Renal cortical epithelial cell (primary cell): Measurements from ENCODE around the gene WDR46. TPM values are rescaled to one million over a fixed set of nuclear protein-coding genes. Genes with fewer than 3 reads are reported as not detected.

Experiments
- DNase-seq: peaks from one replicate; pipeline ENCODE4 v3.0.0-alpha.2; 2011; ENCODE audit warnings: low read depth
- total RNA-seq: library from RNA; depleted of rRNA; stranded (reverse); fragments of >200 nt; gene quantifications from 2 replicates; pipeline ENCODE4 v1.2.3, GENCODE V29; 2014

Gene WDR46
- total RNA-seq, 1 donor from 2014 or later, result 54.6 TPM

GRCh38 chr6:33313709-33314514, 24.9 kb upstream of the WDR46 start, which contains the start of gene TAPBP:
Gene TAPBP (minus strand): TSS chr6:33314078. CDS start chr6:33314041, 37 bp downstream.
- DNase-seq, result peak; percentile 59

GRCh38 chr6:33313105-33313708, 24.2 kb upstream of the WDR46 start:
- no peak for DNase-seq

DNA sequence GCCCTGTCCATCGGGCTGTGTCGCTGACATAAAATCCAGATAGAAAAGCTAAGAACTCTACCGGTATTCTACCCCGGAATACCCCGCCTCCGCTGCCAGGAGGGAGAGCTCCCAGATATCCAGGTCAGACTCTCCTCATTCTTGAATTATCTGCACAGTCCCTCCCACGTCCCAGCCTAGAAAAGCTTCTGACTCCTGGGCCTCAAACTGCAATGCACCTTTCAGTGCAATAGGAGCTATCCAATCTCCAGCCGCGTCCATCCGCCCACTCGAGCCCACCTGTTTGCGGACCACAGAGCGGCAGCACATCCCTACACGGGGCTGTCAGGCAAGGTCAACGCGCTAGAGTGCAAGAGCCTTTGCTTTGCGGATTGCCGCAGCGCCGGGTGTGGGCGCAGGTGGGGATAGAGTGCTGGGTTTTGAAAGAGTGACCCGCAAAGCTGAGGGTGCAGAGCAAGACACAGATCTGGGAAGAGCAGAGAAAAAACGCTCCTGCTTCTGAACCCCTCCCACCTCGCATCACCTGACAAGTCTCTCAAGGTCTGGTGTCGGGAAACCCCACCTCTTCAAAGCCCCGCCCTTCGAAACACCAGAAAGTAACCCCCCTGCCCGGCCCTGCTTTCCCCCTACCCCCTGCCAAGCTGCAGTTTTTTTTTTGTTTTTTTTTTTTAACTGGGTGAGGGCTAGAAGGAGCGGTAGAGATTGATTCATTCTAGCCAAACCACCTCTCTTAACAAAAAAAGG, 23.5 kb upstream of the WDR46 start:
- peak; percentile 87 for DNase-seq

DNA sequence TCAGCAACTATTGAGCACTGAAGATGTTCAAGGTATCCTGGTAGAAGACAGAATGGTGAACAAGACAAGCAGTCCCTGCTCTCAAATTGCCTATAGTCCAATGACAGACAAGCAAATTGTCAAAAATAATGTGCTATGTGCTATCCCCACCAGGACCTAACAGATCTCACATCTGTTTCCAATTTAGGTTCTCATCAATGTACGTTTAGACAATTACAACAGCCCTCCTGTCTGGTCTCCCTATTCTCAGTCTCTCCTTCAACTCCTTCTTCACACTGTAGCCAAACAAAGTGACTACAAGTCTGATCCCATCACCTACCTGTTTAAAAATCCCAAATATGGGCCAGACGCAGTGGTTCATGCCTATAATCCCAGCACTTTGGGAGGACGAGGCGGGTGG, 17.3 kb upstream of the WDR46 start:
- DNase-seq, result no peak

DNA sequence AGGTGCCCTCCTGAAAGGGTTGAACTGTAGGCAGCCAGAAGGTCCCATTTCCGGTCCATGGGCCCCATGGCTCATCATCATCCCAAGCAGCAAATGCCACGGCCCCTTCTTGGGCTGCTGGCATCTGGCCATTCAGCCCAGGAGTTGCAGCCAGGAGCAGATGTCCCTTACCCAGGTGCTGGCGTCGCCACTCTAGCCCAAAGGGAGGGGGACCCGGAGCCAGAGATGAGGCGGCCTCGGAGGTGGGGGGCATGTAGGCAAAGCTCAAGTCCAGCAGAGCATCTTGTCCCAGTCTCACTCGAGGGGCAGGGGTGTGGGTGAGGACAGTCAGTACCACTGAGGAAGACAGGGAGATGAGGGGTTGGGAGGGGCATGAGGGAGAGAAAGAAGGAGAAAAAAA, 16.0 kb upstream of the WDR46 start:
- DNase-seq, result no peak

DNA sequence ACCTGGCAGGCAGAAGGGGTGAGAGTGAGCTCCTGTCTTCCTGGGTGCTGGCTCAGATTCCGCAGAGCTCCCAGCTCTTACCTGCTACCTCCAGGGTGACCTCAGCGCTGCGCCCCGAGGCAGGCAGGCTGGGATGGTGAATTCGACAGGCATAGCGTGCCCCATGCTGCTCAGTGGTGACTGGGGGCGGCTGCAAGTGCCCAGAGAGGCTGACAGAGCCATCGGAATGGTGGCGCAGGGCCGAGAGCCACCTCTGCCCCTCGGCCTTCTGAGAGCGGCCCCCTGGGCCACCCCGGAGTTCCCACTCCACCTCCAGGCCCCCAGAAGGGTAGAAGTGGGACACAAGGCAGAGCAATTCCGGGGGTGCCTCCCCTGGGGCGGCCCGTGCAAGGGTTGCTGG, 15.2 kb upstream of the WDR46 start:
- no peak for DNase-seq

- DNase-seq, result no peak
Measured at GRCh38 chr6:33301877-33302276, 12.8 kb upstream of the WDR46 start.

GRCh38 chr6:33299237-33299944, 10.4 kb upstream of the WDR46 start:
- peak; percentile 73 for DNase-seq

DNA sequence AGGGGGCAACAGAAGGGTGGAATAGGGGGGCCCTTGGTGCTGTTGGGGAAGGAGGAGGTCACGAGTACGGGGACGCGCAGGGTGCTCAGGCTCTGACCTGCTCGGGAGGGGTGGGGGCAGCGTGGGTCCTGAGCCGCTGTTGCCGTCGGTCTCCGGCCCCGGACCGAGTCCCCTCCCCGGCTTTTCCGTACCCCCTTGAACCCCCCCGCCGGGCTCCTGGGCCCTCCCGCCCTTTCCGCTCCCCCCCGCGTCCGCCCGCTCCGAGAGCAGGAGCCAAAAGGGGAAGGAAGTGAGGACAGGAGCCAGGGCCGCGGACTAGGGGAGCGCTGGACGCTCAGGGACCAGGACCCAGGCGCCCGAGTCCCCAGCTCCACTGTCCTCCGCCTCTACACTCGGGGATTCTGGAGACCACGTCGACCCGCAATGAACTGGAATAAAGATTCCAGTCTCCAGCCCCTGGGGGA, 9.8 kb upstream of the WDR46 start, which contains the start of gene RGL2:
Gene RGL2 (minus strand): TSS at position 170 of the 464 bp plus-strand sequence. CDS start 332 bp downstream, outside the sequence.
- DNase-seq, result no peak

- DNase-seq, result peak; percentile 80
Measured at GRCh38 chr6:33297956-33298772, 9.1 kb upstream of the WDR46 start.

- no peak for DNase-seq
Measured at GRCh38 chr6:33297406-33297955, 8.4 kb upstream of the WDR46 start.

DNA sequence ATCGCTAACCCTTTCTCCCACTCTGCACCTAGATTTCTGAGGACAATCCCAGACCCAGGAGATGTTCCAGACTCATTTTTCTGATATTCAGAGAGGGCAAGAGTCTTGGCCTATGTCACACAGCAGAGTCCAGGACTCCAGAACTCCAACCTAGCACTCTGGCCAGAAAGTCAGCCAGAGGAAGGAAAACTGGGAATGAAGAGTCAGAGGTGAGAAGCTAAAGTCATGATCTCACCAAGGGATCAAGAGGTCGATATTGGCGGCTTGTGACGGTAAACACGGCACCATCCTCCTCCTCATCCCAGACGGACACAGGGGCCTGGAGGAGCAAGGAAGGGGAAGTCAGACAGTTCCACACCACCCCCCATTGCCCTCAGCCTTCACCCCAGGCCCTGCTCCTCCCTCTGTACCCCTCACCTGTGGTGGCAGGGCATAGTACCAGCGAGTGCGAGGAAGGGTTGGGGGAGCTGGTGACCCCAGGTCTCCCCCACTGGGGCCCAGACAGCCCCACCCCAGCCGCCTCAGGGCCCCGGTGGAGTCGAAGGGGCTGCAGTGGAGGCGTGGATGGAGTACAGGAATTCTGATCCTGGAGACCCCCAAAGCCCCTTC, 7.9 kb upstream of the WDR46 start:
- no peak for DNase-seq

GRCh38 chr6:33295621-33296369, 6.8 kb upstream of the WDR46 start:
- DNase-seq, result no peak

- DNase-seq, result no peak
Measured at GRCh38 chr6:33294086-33294823, 5.2 kb upstream of the WDR46 start.

DNA sequence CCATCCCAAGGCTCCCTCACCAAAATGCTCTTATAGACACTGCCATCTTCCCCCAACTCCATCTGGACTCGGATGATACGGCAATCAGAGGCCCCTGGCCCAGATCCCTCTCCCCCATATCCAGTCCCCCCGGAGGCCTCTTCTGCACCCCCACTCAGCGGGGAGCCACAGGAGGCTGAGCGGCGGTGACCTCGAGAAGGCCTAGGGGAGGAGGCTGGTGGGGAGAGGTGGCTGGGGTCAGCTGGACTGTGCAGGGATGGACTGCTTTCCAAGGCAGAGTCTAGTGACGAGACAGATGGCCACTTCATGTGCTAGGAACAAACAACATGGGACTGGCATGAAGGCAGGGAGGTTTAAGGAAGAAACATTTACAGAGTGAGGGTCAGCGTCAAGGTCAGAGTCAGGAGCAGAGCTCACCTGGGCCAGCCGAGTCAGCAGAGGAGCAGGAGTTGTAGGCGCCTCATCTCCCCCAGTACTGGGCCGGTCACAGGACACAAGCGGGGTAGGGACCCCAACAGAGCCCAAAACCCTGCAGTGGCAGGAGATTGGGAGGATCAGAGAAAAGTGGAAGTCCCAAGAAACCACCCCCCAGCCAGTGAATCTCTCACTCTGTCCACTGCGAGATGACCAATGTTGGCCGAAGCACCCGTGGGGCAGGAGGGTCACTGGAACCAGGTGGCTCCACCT, 4.1 kb upstream of the WDR46 start:
- DNase-seq, result no peak

- DNase-seq, result no peak
Measured at GRCh38 chr6:33290459-33290858, 1.4 kb upstream of the WDR46 start.

DNA sequence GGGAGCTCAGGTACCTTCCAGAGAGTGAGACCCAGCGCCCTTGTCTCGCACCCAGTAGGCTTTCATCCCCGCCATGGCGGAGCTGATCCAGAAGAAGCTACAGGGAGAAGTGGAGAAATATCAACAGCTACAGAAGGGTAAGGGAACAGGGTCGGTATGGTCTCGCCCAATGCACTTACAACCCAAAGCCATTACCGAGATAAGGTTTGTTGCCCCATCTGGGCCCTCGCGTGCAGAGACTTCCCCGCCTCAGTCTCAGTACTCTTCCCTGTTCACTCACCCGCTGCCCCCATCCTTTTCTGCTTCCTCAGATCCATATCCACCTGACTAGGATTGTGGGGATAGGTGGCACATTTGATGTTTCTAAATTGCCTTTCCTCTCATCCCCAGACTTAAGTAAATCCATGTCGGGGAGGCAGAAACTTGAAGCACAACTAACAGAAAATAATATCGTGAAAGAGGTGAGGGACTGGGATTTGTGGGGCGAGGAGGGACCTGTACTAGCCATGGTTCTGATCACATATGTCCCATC, 811 bp upstream of the WDR46 start:
- DNase-seq, result no peak
